Endothelial cell of umbilical vein (primary cell): Measurements from ENCODE around the gene METTL14.

Experiments used
- CTCF ChIP-seq, 2 donors: IDR thresholded peaks; 1 replicate in 1 of 2; 2 replicates in 1 of 2; pipeline ENCODE4 v1.5.1; 2011; ENCODE audit warnings: low read length in 2 of 2, mild to moderate bottlenecking in 2 of 2, moderate library complexity in 2 of 2, control low read depth in 1 of 2, inconsistent platforms in 1 of 2, low read depth in 1 of 2; ENCODE audit not compliant: insufficient read depth in 1 of 2; ENCODE audit errors: extremely low read depth in 1 of 2
- EZH2 ChIP-seq: IDR thresholded peaks from 2 replicates; pipeline ENCODE4 v1.6.1; 2012; ENCODE audit warnings: borderline replicate concordance, low read depth, mild to moderate bottlenecking, moderate library complexity, low read length, inconsistent platforms; ENCODE audit not compliant: severe bottlenecking
- POLR2A ChIP-seq: IDR thresholded peaks from 2 replicates; pipeline ENCODE4 v1.6.1; 2012; ENCODE audit warnings: low read depth, mild to moderate bottlenecking, control low read depth, low read length
- POLR2AphosphoS5 ChIP-seq: IDR thresholded peaks from 2 replicates; pipeline ENCODE4 v1.6.1; 2012; ENCODE audit warnings: low read depth, mild to moderate bottlenecking, control low read depth, low read length, moderate library complexity; ENCODE audit not compliant: insufficient read depth
- TF ChIP-seq, protein P1 (sequence below): IDR thresholded peaks from 2 replicates; pipeline ENCODE4 v1.6.1; 2011; ENCODE audit not compliant: insufficient read depth, insufficient read length

- TF ChIP-seq CTCF (IDR thresholded peaks at IDR 0.05; ENCODE audit: extremely low read depth in 1 of 2, insufficient read depth in 1 of 2, low read depth in 1 of 2, low read length in 2 of 2) (no peak), EZH2 (no peak), POLR2A (no peak), POLR2AphosphoS5 (no peak)
- TF ChIP-seq, protein P1, sequence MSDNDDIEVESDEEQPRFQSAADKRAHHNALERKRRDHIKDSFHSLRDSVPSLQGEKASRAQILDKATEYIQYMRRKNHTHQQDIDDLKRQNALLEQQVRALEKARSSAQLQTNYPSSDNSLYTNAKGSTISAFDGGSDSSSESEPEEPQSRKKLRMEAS, result no peak
Measured at GRCh38 chr4:118760493-118760892, 75.3 kb downstream of the METTL14 start.
